HCT116 (cell line): ENCODE data around the gene FAM184A. TPM values are rescaled to one million over a fixed set of nuclear protein-coding genes. Genes with fewer than 3 reads are reported as not detected.
A peak's percentile ranks its signal among the peaks of the same experiment; 100 is the strongest.

Experiments used
- ATAC-seq: fragments of 200-7000 bp; cut with Tn5 transposase; 2 replicates; pipeline ENCODE4 v1.9.1; 2020; ENCODE audit warnings: mild to moderate bottlenecking, moderate library complexity
- BruUV-seq: library from RNA; stranded (reverse); fragments of 400-500 nt; replicated peaks from 2 replicates; lab custom pipeline; 2021; lab: Mats Ljungman, UMichigan
- CTCF ChIA-PET: fragments of 300-600 bp; sonication (Branson Sonifier 250); formaldehyde crosslinking; loops from one replicate; lab custom pipeline; 2021; ENCODE audit warnings: antibody characterized with exemption; lab: Charles Lee
- POLR2A ChIA-PET: fragments of 300-600, 350-600 bp; sonication (Branson Sonifier 250); formaldehyde crosslinking; loops from one replicate; lab custom pipeline; 2021; ENCODE audit warnings: antibody characterized with exemption; lab: Charles Lee
- RAD21 ChIA-PET, 2 experiments: fragments of 300-600 bp; sonication (Branson Sonifier 250); formaldehyde crosslinking; loops; one replicate each; lab custom pipeline; 2023; ENCODE audit warnings: low total read pairs in 2 of 2; ENCODE audit not compliant: uncharacterized antibody in 2 of 2, unreplicated experiment in 2 of 2, low non-redundant PET in 1 of 2; lab: Charles Lee
- DNase-seq: peaks from one replicate; pipeline ENCODE4 v3.0.0-alpha.2; 2010; ENCODE audit warnings: low read depth, low spot score
- H2AFZ ChIP-seq: fragments of 200-600 bp; shearing (Covaris generic), sonication (generic); 2 replicates; pipeline ENCODE4 v1.6.1; 2017; ENCODE audit warnings: low read depth, mixed run types, mixed read lengths, antibody characterized with exemption, low read length; ENCODE audit not compliant: poor library complexity, severe bottlenecking
- H3K27ac ChIP-seq: 2 replicates; pipeline ENCODE4 v1.5.1; 2012; ENCODE audit warnings: low read depth, low read length
- H3K27me3 ChIP-seq: fragments of 200-600 bp; sonication (generic); 2 replicates; pipeline ENCODE4 v1.6.1; 2016; ENCODE audit warnings: mixed run types, low read length, mixed read lengths; ENCODE audit not compliant: insufficient read depth
- H3K36me3 ChIP-seq, 2 experiments: fragments of 200-500 bp in 1 of 2; fragments of 200-600 bp in 1 of 2; sonication (Bioruptor generic) in 1 of 2; sonication (generic) in 1 of 2; 2 replicates each; pipeline versions ENCODE4 v1.5.1 to v1.6.1; 2014 to 2016; ENCODE audit warnings: low read length in 2 of 2, inconsistent platforms in 1 of 2, mixed read lengths in 1 of 2, mixed run types in 1 of 2; ENCODE audit not compliant: insufficient read depth in 2 of 2, control insufficient read depth in 1 of 2
- H3K4me1 ChIP-seq, 2 experiments: fragments of 200-600 bp in 1 of 2; sonication (generic) in 1 of 2; 2 replicates each; pipeline versions ENCODE4 v1.5.1 to v1.6.1; 2012 to 2017; ENCODE audit warnings: low read length in 2 of 2, inconsistent platforms in 1 of 2, mild to moderate bottlenecking in 1 of 2, mixed read lengths in 1 of 2, mixed run types in 1 of 2, moderate library complexity in 1 of 2; ENCODE audit not compliant: insufficient read depth in 2 of 2, control insufficient read depth in 1 of 2
- H3K4me2 ChIP-seq: fragments of 200-600 bp; sonication (generic); 2 replicates; pipeline ENCODE4 v1.6.1; 2017; ENCODE audit warnings: mixed run types, low read length, mixed read lengths
- H3K4me3 ChIP-seq, 2 experiments: fragments of 200-600 bp in 1 of 2; sonication (generic) in 1 of 2; replicated peaks in 1 of 2; 2 replicates each; pipeline ENCODE4 v1.5.1; 2011 to 2016; ENCODE audit warnings: low read length in 2 of 2, control low read depth in 1 of 2, low read depth in 1 of 2, mild to moderate bottlenecking in 1 of 2, mixed read lengths in 1 of 2, mixed run types in 1 of 2
- H3K79me2 ChIP-seq: fragments of 200-600 bp; sonication (generic); 2 replicates; pipeline ENCODE4 v1.6.1; 2017; ENCODE audit warnings: mild to moderate bottlenecking, mixed run types, low read length, moderate library complexity, mixed read lengths; ENCODE audit not compliant: insufficient read depth
- H3K9ac ChIP-seq: fragments of 200-600 bp; sonication (generic); 2 replicates; pipeline ENCODE4 v1.6.1; 2016; ENCODE audit warnings: low read length, mixed read lengths
- H3K9me2 ChIP-seq: fragments of 200-600 bp; sonication (generic), shearing (Covaris generic); 2 replicates; pipeline ENCODE4 v1.6.1; 2017; ENCODE audit warnings: mixed run types, mild to moderate bottlenecking, moderate library complexity; ENCODE audit not compliant: insufficient read depth
- H3K9me3 ChIP-seq, 2 experiments: fragments of 200-500 bp in 1 of 2; fragments of 200-600 bp in 1 of 2; sonication (Bioruptor generic) in 1 of 2; sonication (generic) in 1 of 2; 2 replicates each; pipeline ENCODE4 v1.6.1; 2014 to 2017; ENCODE audit warnings: low read length in 2 of 2, mixed read lengths in 2 of 2, inconsistent platforms in 1 of 2, low read depth in 1 of 2, mild to moderate bottlenecking in 1 of 2, mixed run types in 1 of 2, moderate library complexity in 1 of 2; ENCODE audit not compliant: control insufficient read depth in 1 of 2, insufficient read depth in 1 of 2
- H4K20me1 ChIP-seq: fragments of 200-600 bp; sonication (generic), shearing (Covaris generic); 2 replicates; pipeline ENCODE4 v1.6.1; 2017; ENCODE audit warnings: mixed run types, mild to moderate bottlenecking, moderate library complexity; ENCODE audit not compliant: insufficient read depth
- CBX3 ChIP-seq: IDR thresholded peaks from 2 replicates; pipeline ENCODE4 v1.6.1; 2012; ENCODE audit warnings: low read depth
- CEBPB ChIP-seq: IDR thresholded peaks from 2 replicates; pipeline ENCODE4 v1.6.1; 2012; ENCODE audit warnings: low read depth
- EGR1 ChIP-seq: IDR thresholded peaks from 2 replicates; pipeline ENCODE4 v1.6.1; 2012; ENCODE audit warnings: low read depth
- EZH2 ChIP-seq: fragments of 200-600 bp; sonication (generic); IDR thresholded peaks from 2 replicates; pipeline ENCODE4 v1.6.1; 2017; ENCODE audit warnings: antibody characterized with exemption, mixed run types
- EZH2phosphoT487 ChIP-seq: fragments of 200-600 bp; IDR thresholded peaks from 2 replicates; pipeline ENCODE4 v1.6.1; 2018; ENCODE audit warnings: antibody characterized with exemption, borderline replicate concordance
- FOSL1 ChIP-seq: IDR thresholded peaks from 2 replicates; pipeline ENCODE4 v1.6.1; 2012; ENCODE audit warnings: low read depth
- RAD21 ChIP-seq: IDR thresholded peaks from 2 replicates; pipeline ENCODE4 v1.6.1; 2012; ENCODE audit warnings: low read depth, mild to moderate bottlenecking
- ZNF274 ChIP-seq: fragments of 200-500 bp; sonication (Bioruptor generic); IDR thresholded peaks from 2 replicates; pipeline ENCODE4 v1.6.1; 2014; ENCODE audit warnings: mild to moderate bottlenecking, low read depth, low read length, inconsistent platforms
- intact Hi-C: fragments of 100-400 bp; cut with micrococcal nuclease; formaldehyde crosslinking; loops from 2 replicates; pipeline ENCODE4 v1.10.0; 2022
- total RNA-seq: library from RNA; stranded (reverse); gene quantifications from one replicate; pipeline ENCODE4 v1.2.1, GENCODE V29; 2021; ENCODE audit not compliant: unreplicated experiment
- TF ChIP-seq, protein P1 (sequence below): IDR thresholded peaks from 2 replicates; pipeline ENCODE4 v1.6.1; 2012
- TF ChIP-seq, protein P2 (sequence below), 3 experiments: fragments of 200-600 bp in 1 of 3; sonication (generic) in 1 of 3; IDR thresholded peaks in 2 of 3; conservative IDR thresholded peaks in 1 of 3; 2 replicates each; pipeline ENCODE4 v1.5.1; 2012 to 2017; ENCODE audit warnings: low read depth in 2 of 3, low read length in 2 of 3, antibody characterized with exemption in 1 of 3, borderline replicate concordance in 1 of 3, control low read depth in 1 of 3, mild to moderate bottlenecking in 1 of 3, mixed read lengths in 1 of 3, mixed run types in 1 of 3, moderate library complexity in 1 of 3; ENCODE audit not compliant: insufficient read depth in 1 of 3
- TF ChIP-seq, protein P3 (sequence below): IDR thresholded peaks from 2 replicates; pipeline ENCODE4 v1.6.1; 2012; ENCODE audit warnings: low read depth

The FAM184A gene
- total RNA-seq, 1 experiment from 2014 or later = 2.4 TPM

DNA sequence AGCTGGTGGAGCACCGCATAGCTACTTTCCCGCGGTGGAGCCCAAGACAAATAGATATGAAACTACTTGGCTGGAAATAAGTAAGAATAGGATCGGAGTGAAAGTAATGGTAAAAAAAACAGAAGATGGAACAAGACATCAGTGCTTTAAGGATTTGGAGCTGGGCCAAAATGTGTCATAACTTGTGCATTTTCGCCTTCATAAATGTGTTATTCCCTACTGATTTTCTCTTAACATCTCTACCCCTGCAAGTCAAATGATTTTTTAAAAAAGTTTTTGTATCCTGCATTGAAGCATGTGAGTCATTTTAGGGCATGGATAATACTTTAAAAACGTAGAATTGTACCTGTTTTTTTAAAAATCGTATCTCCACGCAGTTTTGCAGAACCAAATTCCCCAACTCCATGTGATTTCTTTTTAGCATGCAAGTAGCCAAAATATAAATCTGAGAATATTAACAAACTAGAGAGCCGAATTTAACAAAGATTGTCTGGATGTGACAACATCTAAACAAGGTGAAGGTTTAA is 882 bp upstream of the FAM184A start:
- H3K4me2 ChIP-seq = peak overlapping the region; percentile 75
- intact Hi-C loops = no loop called here
- CTCF ChIA-PET = no interaction called here
- TF ChIP-seq CBX3 (no peak), EZH2phosphoT487 (no peak)
- TF ChIP-seq, protein P1, sequence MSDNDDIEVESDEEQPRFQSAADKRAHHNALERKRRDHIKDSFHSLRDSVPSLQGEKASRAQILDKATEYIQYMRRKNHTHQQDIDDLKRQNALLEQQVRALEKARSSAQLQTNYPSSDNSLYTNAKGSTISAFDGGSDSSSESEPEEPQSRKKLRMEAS = 0 out of 2 replicates have a peak, but pooled peaks have one; percentile 6
- TF ChIP-seq, all 23 proteins: peak for 1
- ATAC-seq (no peak), DNase-seq (no peak)
- H3K79me2 ChIP-seq = no peaks in the 10 kb centered on the region
- ChIA-PET POLR2A (no interaction called here), RAD21 (no interaction called here)
- H3K9me3 ChIP-seq = peaks cover 0 to 7% of the 10 kb centered on the region in 2 experiments; a peak in 2 of 4 replicates
- no peak overlapping the region for H3K27ac ChIP-seq
- no peaks in the 10 kb centered on the region for H3K9me2 ChIP-seq
- no TSS peak for BruUV-seq
- H3K4me3 ChIP-seq = peak overlapping the region; percentile 45 to 49
- peak overlapping the region; percentile 72 for H2AFZ ChIP-seq
- H3K9ac ChIP-seq = peak overlapping the region; percentile 34
- no peaks in the 10 kb centered on the region for H3K36me3 ChIP-seq
- no peaks in the 10 kb centered on the region for H4K20me1 ChIP-seq
- H3K4me1 ChIP-seq = peaks cover 0 to 18% of the 10 kb centered on the region in 2 experiments; a peak in 1 of 4 replicates
- H3K27me3 ChIP-seq = no peaks in the 10 kb centered on the region

DNA sequence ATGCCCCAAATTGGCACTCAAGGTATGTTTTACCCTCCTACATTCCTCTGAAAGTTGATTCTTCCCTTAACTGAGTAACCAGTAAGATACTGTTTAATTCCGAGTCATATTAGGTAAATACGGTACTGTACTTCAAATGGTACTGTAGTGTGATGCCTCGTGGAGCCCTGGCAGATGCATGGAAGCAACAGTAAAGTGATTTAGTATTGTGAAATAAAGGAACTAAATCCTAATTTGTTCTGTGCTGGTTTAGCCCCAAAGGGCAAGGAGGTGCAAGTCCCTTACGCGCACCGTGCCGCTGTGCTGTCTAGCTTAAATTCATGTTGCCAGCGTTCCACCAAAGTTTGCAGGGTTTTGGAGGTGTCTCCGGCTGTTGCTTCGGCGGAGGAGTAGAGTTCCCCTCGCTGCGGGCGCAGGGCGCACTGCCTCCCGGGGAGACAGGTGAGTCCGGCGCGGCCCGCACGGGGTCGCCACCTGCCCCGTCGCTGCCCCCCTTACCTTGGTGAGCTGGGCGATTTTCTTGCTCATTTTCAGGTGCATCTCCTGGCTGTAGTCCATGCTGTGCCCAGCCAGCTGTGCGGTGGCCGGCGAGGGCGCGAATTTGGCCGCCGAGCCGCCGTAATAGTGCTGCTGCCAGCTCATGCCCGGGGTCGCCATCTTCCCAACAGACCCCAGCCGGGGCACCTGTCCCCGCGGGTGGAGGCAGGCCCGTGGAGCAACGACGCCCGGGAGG is 655 bp downstream of the FAM184A start:
- DNase-seq (no peak), ATAC-seq (no peak)
- no peak overlapping the region for H3K9ac ChIP-seq
- no peak overlapping the region for H2AFZ ChIP-seq
- TF ChIP-seq FOSL1 (no peak), ZNF274 (no peak), EZH2phosphoT487 (no peak), EZH2 (no peak), EGR1 (no peak), RAD21 (no peak), CEBPB (no peak)
- TF ChIP-seq, protein P2, sequence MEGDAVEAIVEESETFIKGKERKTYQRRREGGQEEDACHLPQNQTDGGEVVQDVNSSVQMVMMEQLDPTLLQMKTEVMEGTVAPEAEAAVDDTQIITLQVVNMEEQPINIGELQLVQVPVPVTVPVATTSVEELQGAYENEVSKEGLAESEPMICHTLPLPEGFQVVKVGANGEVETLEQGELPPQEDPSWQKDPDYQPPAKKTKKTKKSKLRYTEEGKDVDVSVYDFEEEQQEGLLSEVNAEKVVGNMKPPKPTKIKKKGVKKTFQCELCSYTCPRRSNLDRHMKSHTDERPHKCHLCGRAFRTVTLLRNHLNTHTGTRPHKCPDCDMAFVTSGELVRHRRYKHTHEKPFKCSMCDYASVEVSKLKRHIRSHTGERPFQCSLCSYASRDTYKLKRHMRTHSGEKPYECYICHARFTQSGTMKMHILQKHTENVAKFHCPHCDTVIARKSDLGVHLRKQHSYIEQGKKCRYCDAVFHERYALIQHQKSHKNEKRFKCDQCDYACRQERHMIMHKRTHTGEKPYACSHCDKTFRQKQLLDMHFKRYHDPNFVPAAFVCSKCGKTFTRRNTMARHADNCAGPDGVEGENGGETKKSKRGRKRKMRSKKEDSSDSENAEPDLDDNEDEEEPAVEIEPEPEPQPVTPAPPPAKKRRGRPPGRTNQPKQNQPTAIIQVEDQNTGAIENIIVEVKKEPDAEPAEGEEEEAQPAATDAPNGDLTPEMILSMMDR (IDR thresholded peaks at IDR 0.05 in 2 of 3, conservative IDR thresholded peaks at IDR 0.05 in 1 of 3; ENCODE audit: borderline replicate concordance in 1 of 3, insufficient read depth in 1 of 3, low read depth in 2 of 3, low read length in 2 of 3) = no peak
- TF ChIP-seq, protein P1 = no peak
- TF ChIP-seq, protein P3, sequence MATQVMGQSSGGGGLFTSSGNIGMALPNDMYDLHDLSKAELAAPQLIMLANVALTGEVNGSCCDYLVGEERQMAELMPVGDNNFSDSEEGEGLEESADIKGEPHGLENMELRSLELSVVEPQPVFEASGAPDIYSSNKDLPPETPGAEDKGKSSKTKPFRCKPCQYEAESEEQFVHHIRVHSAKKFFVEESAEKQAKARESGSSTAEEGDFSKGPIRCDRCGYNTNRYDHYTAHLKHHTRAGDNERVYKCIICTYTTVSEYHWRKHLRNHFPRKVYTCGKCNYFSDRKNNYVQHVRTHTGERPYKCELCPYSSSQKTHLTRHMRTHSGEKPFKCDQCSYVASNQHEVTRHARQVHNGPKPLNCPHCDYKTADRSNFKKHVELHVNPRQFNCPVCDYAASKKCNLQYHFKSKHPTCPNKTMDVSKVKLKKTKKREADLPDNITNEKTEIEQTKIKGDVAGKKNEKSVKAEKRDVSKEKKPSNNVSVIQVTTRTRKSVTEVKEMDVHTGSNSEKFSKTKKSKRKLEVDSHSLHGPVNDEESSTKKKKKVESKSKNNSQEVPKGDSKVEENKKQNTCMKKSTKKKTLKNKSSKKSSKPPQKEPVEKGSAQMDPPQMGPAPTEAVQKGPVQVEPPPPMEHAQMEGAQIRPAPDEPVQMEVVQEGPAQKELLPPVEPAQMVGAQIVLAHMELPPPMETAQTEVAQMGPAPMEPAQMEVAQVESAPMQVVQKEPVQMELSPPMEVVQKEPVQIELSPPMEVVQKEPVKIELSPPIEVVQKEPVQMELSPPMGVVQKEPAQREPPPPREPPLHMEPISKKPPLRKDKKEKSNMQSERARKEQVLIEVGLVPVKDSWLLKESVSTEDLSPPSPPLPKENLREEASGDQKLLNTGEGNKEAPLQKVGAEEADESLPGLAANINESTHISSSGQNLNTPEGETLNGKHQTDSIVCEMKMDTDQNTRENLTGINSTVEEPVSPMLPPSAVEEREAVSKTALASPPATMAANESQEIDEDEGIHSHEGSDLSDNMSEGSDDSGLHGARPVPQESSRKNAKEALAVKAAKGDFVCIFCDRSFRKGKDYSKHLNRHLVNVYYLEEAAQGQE = no peak
- peak overlapping the region in 1 of 2 experiments; percentile 49; a peak in 1 of 4 replicates for H3K4me3 ChIP-seq
- no peaks in the 10 kb centered on the region for H3K27me3 ChIP-seq
- BruUV-seq = no TSS peak
- H4K20me1 ChIP-seq = no peaks in the 10 kb centered on the region
- intact Hi-C loops = no loop called here
- ChIA-PET POLR2A (no interaction called here), CTCF (no interaction called here), RAD21 (no interaction called here)
- no peaks in the 10 kb centered on the region for H3K79me2 ChIP-seq
- H3K9me3 ChIP-seq = peaks cover 0 to 3% of the 10 kb centered on the region in 2 experiments; a peak in 2 of 4 replicates
- no peak overlapping the region for H3K27ac ChIP-seq
- H3K4me1 ChIP-seq = peaks cover 0 to 18% of the 10 kb centered on the region in 2 experiments; a peak in 1 of 4 replicates
- no peaks in the 10 kb centered on the region for H3K36me3 ChIP-seq
- peak overlapping the region; percentile 75 for H3K4me2 ChIP-seq
- no peaks in the 10 kb centered on the region for H3K9me2 ChIP-seq
